Progenitor cell of endocrine pancreas (in vitro differentiated cells): ENCODE data around the gene EFHC2. TPM values are rescaled to one million over a fixed set of nuclear protein-coding genes. Genes with fewer than 3 reads are reported as not detected.
A peak's percentile ranks its signal among the peaks of the same experiment; 100 is the strongest.

Source experiments
- DNase-seq: peaks from one replicate; pipeline ENCODE4 v3.0.0; 2021; ENCODE audit warnings: low spot score; ENCODE audit not compliant: unreplicated experiment
- H3K27ac Mint-ChIP-seq: 2 replicates; pipeline ENCODE4 v1.8.0; 2021; ENCODE audit warnings: mild to moderate bottlenecking, moderate library complexity, mixed read lengths
- H3K27me3 Mint-ChIP-seq: 2 replicates; pipeline ENCODE4 v1.8.0; 2021; ENCODE audit warnings: mixed read lengths
- H3K36me3 Mint-ChIP-seq: 2 replicates; pipeline ENCODE4 v1.8.0; 2022; ENCODE audit warnings: mixed read lengths; ENCODE audit not compliant: insufficient read depth
- H3K4me1 Mint-ChIP-seq: 2 replicates; pipeline ENCODE4 v1.8.0; 2021; ENCODE audit warnings: low read depth, mixed read lengths
- H3K4me3 Mint-ChIP-seq: 2 replicates; pipeline ENCODE4 v1.8.0; 2021; ENCODE audit warnings: low read depth, mild to moderate bottlenecking, moderate library complexity, mixed read lengths
- H3K9me3 Mint-ChIP-seq: 2 replicates; pipeline ENCODE4 v1.8.0; 2021; ENCODE audit warnings: low read depth, mixed read lengths
- total RNA-seq: library from RNA; stranded (reverse); gene quantifications from 2 replicates; pipeline ENCODE4 v1.2.1, GENCODE V29; 2021
- TF ChIP-seq, protein P1 (sequence below): fragments of 200-600 bp; sonication (generic); IDR thresholded peaks from one replicate; pipeline ENCODE4 v1.5.0; 2021; ENCODE audit warnings: antibody characterized with exemption, mild to moderate bottlenecking; ENCODE audit not compliant: unreplicated experiment

EFHC2 gene
- total RNA-seq, 1 donor from 2014 or later: 1.8 TPM

DNA sequence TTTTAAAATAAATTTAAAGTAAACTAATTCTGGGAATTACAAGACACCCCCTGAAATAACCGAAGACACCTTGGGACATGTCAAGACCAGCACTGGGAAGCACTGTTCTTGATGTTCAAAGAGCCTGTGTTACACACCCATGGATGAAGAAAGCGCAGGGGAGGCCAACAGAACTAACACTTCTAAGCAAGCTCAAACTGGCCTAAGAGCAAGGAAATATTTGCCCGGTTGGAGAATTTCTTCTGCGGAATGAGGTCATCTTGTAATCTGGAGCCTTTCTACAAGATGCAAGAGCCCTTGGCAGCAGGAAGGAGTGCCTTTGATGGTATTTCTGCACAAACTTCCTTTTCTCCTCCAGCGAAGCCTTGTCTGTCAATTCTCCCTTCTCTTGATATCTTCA lies 9.3 kb upstream of the EFHC2 start:
- no peak for DNase-seq
- no peaks in the 10 kb centered on the region for H3K27me3 Mint-ChIP-seq
- TF ChIP-seq, protein P1, sequence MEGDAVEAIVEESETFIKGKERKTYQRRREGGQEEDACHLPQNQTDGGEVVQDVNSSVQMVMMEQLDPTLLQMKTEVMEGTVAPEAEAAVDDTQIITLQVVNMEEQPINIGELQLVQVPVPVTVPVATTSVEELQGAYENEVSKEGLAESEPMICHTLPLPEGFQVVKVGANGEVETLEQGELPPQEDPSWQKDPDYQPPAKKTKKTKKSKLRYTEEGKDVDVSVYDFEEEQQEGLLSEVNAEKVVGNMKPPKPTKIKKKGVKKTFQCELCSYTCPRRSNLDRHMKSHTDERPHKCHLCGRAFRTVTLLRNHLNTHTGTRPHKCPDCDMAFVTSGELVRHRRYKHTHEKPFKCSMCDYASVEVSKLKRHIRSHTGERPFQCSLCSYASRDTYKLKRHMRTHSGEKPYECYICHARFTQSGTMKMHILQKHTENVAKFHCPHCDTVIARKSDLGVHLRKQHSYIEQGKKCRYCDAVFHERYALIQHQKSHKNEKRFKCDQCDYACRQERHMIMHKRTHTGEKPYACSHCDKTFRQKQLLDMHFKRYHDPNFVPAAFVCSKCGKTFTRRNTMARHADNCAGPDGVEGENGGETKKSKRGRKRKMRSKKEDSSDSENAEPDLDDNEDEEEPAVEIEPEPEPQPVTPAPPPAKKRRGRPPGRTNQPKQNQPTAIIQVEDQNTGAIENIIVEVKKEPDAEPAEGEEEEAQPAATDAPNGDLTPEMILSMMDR: no peak
- no peak overlapping the region for H3K4me3 Mint-ChIP-seq
- no peaks in the 10 kb centered on the region for H3K36me3 Mint-ChIP-seq
- peaks cover 30% of the 10 kb centered on the region for H3K9me3 Mint-ChIP-seq
- H3K27ac Mint-ChIP-seq: no peak overlapping the region
- H3K4me1 Mint-ChIP-seq: peaks cover 4% of the 10 kb centered on the region

DNA sequence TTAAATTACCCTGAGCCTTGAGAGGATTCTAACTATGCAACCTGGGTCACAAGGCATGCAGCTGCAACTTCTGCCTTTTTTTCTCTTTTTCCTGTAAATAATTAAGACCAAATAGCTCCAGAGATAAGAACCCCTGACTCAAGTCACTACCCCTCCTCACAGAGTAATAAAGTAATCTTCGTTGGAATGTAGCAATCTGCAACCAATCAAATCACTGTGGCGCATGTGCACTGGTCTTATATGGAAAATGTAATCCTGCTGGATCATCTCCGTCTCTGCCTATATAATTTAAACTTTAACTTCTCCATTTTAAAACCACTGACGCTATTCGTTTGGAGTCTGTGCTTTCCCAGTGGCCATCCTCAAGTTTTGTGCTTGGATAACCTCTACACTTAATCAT lies 6.1 kb upstream of the EFHC2 start:
- peaks cover 5% of the 10 kb centered on the region for H3K4me1 Mint-ChIP-seq
- no peaks in the 10 kb centered on the region for H3K27me3 Mint-ChIP-seq
- H3K4me3 Mint-ChIP-seq: no peak overlapping the region
- peaks cover 24% of the 10 kb centered on the region for H3K9me3 Mint-ChIP-seq
- H3K27ac Mint-ChIP-seq: no peak overlapping the region
- TF ChIP-seq, protein P1: no peak
- DNase-seq: no peak
- no peaks in the 10 kb centered on the region for H3K36me3 Mint-ChIP-seq

GRCh38 chrX:44344687-44345086 lies 1.2 kb upstream of the EFHC2 start:
- H3K9me3 Mint-ChIP-seq: peaks cover 10% of the 10 kb centered on the region
- TF ChIP-seq, protein P1: no peak
- H3K4me3 Mint-ChIP-seq: peak overlapping the region; percentile 70
- DNase-seq: no peak
- H3K36me3 Mint-ChIP-seq: no peaks in the 10 kb centered on the region
- H3K27me3 Mint-ChIP-seq: no peaks in the 10 kb centered on the region
- H3K27ac Mint-ChIP-seq: no peak overlapping the region
- H3K4me1 Mint-ChIP-seq: peaks cover 7% of the 10 kb centered on the region

GRCh38 chrX:44344194-44344593 lies 722 bp upstream of the EFHC2 start:
- H3K27me3 Mint-ChIP-seq: no peaks in the 10 kb centered on the region
- TF ChIP-seq, protein P1: no peak
- H3K36me3 Mint-ChIP-seq: no peaks in the 10 kb centered on the region
- peaks cover 6% of the 10 kb centered on the region for H3K9me3 Mint-ChIP-seq
- H3K27ac Mint-ChIP-seq: no peak overlapping the region
- no peak for DNase-seq
- H3K4me1 Mint-ChIP-seq: peaks cover 3% of the 10 kb centered on the region
- H3K4me3 Mint-ChIP-seq: peak overlapping the region; percentile 70

DNA sequence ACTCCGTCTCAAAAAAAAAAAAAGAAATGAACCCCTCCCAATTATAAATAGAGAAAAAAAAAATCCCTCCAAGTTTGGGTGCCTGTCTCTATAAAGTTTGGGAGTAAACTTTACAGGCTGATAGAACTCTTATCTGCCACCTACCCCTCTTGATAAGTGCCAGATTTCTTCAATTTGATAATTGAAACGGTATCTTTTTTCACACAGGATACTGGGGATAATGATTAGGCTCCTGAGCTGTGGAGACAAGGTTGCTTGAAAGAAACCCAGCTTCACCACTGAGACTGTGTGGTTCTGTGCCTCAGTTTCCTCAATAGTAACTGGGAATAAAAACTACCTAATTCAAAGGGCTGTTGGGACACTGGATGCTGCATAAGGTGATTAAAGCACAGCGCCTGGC lies 606 bp downstream of the EFHC2 start:
- Mint-ChIP-seq H3K27me3 (no peaks in the 10 kb centered on the region), H3K4me1 (peaks cover 3% of the 10 kb centered on the region), H3K9me3 (peaks cover under 1% of the 10 kb centered on the region), H3K36me3 (no peaks in the 10 kb centered on the region), H3K27ac (no peak overlapping the region), H3K4me3 (peak overlapping the region; percentile 70)
- no peak for DNase-seq
- TF ChIP-seq, protein P1: no peak
